ENCODE measurements around the gene NHERF1.

NHERF1 gene

DNA sequence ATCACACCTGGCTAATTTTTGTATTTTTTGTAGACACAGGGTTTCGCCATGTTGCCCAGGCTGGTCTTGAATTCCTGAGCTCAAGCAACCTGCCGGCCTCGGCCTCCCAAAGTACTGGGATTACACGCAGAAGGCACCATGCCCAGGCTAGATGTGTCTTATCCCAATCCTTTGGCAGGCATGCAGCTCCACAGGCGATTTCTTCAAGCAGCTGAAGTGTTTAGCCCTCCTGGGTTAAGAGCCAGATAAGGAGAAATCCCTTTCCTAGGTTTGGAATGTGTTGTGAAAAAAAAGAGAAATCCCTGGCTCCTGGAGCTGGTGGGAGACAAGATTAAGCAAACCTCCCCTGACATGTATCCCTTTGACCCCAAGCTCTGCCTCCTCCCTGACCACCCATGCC is 2.1 kb upstream of the NHERF1 start:
- TF ChIP-seq SIN3A (IDR thresholded peaks at IDR 0.05; ENCODE audit: borderline replicate concordance, insufficient read depth, low read length) (no peak), POLR2AphosphoS5 (IDR thresholded peaks at IDR 0.05; ENCODE audit: low read depth, low read length) (no peak), FOXP2 (optimal IDR thresholded peaks at IDR 0.05; ENCODE audit: borderline replicate concordance, extremely low read depth, extremely low read length, insufficient read depth) (no peak), TAF1 (IDR thresholded peaks at IDR 0.05; ENCODE audit: borderline replicate concordance, insufficient read depth, low read length) (no peak)
- TF ChIP-seq, protein P1, sequence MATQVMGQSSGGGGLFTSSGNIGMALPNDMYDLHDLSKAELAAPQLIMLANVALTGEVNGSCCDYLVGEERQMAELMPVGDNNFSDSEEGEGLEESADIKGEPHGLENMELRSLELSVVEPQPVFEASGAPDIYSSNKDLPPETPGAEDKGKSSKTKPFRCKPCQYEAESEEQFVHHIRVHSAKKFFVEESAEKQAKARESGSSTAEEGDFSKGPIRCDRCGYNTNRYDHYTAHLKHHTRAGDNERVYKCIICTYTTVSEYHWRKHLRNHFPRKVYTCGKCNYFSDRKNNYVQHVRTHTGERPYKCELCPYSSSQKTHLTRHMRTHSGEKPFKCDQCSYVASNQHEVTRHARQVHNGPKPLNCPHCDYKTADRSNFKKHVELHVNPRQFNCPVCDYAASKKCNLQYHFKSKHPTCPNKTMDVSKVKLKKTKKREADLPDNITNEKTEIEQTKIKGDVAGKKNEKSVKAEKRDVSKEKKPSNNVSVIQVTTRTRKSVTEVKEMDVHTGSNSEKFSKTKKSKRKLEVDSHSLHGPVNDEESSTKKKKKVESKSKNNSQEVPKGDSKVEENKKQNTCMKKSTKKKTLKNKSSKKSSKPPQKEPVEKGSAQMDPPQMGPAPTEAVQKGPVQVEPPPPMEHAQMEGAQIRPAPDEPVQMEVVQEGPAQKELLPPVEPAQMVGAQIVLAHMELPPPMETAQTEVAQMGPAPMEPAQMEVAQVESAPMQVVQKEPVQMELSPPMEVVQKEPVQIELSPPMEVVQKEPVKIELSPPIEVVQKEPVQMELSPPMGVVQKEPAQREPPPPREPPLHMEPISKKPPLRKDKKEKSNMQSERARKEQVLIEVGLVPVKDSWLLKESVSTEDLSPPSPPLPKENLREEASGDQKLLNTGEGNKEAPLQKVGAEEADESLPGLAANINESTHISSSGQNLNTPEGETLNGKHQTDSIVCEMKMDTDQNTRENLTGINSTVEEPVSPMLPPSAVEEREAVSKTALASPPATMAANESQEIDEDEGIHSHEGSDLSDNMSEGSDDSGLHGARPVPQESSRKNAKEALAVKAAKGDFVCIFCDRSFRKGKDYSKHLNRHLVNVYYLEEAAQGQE (IDR thresholded peaks at IDR 0.05; ENCODE audit: insufficient read depth in 1 of 2, low read depth in 2 of 2, low read length in 2 of 2), result no peak

DNA sequence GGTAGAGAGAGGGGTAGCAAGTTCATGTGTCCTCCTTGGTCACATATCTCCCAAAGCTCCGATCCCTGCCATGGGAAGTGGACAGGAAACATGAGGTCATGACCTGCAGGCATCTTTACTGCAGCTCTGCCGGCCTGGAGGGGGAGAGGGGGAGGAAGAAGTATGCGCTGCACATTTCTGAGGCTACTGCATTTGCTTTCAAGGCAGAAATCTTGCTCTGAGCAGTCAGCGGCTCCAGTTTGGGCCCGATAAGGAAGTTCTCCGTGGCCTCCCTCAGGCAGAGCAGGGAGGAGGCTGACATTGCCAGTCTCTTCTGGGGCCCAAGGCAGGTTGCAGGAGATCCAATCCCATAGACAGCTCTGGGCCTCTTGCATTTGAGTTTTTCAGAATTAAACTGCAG is 1.5 kb upstream of the NHERF1 start:
- TF ChIP-seq SIN3A (IDR thresholded peaks at IDR 0.05; ENCODE audit: borderline replicate concordance, insufficient read depth, low read length) (no peak), TAF1 (IDR thresholded peaks at IDR 0.05; ENCODE audit: borderline replicate concordance, insufficient read depth, low read length) (no peak), FOXP2 (optimal IDR thresholded peaks at IDR 0.05; ENCODE audit: borderline replicate concordance, extremely low read depth, extremely low read length, insufficient read depth) (no peak), POLR2AphosphoS5 (IDR thresholded peaks at IDR 0.05; ENCODE audit: low read depth, low read length) (no peak)
- TF ChIP-seq, protein P1 (IDR thresholded peaks at IDR 0.05; ENCODE audit: insufficient read depth in 1 of 2, low read depth in 2 of 2, low read length in 2 of 2), result no peak

DNA sequence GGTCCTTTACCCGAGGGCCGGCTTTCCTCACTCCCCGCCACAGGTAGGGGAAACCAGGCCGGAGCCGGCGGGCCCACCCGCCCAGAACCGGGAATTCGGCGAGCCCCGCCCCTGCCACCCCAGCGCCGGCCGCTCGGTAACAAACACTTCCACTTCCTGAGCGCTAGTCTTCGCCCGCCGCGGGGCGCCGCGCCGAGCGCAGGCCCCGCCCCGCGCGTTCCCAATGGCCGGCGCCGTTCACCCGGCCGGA is 224 bp upstream of the NHERF1 start:
- TF ChIP-seq TAF1 (IDR thresholded peaks at IDR 0.05; ENCODE audit: borderline replicate concordance, insufficient read depth, low read length), result no peak
- TF ChIP-seq, protein P1 (IDR thresholded peaks at IDR 0.05; ENCODE audit: insufficient read depth in 1 of 2, low read depth in 2 of 2, low read length in 2 of 2), result no peak
- TF ChIP-seq SIN3A (IDR thresholded peaks at IDR 0.05; ENCODE audit: borderline replicate concordance, insufficient read depth, low read length), result no peak
- TF ChIP-seq POLR2AphosphoS5 (IDR thresholded peaks at IDR 0.05; ENCODE audit: low read depth, low read length), result no peak
- no peak for TF ChIP-seq FOXP2 (optimal IDR thresholded peaks at IDR 0.05; ENCODE audit: borderline replicate concordance, extremely low read depth, extremely low read length, insufficient read depth)

DNA sequence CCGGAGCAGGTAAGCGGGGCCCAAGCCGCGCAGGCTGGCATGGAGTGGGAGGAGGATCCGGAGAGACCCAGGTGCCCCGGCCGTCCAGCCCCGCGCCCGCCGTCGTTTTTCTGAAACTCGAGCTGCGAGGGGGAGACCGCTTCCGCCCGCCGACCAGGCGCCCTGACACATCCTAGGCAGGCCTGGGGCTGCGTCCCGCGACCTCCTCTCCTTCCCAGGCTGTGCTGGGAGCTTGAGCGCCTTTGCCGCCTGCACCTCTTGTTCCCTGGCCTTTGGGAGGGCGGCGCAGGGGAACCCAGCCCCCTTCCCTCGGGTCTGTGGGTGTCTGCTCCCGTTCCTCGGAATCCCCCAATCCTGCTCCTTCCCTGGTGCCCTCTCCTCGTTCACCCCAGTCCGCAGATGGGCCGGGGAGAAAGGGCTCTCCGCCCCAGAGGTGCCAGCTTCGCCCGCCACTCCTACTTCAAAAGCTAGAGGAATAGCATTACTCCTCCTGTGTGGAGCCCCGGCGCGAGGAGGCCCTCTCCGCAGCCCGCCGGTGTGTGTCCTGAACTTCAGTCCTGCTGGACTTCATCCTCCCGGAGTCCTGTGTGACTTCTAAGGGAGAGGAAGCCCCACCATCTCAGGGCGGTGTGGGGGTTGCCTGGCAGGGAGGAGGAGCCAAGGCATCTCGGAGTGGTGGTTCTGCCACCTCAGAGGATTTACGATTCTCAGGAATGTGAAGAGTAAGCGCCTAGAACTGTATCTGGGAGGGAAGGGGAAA is 1.0 kb downstream of the NHERF1 start:
- TF ChIP-seq POLR2AphosphoS5 (IDR thresholded peaks at IDR 0.05; ENCODE audit: low read depth, low read length) (no peak), FOXP2 (optimal IDR thresholded peaks at IDR 0.05; ENCODE audit: borderline replicate concordance, extremely low read depth, extremely low read length, insufficient read depth) (peak; percentile 7)
- TF ChIP-seq, protein P1 (IDR thresholded peaks at IDR 0.05; ENCODE audit: insufficient read depth in 1 of 2, low read depth in 2 of 2, low read length in 2 of 2), result no peak

DNA sequence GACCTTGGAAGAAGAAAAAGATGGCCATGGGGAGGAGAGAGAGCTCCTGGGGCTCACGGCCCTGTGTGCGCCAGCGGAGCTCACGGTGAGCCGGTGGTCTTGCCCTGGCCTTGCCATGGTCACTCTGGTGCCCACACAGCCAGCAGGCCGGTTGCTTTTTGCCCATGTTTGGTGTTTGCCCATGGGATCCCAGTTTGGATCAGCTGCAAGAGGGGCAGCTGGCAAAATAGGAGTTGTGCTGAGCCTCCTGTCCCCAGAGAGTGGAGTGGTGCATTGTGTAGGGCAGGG is 1.6 kb downstream of the NHERF1 start:
- TF ChIP-seq SIN3A (IDR thresholded peaks at IDR 0.05; ENCODE audit: borderline replicate concordance, insufficient read depth, low read length) (no peak), POLR2AphosphoS5 (IDR thresholded peaks at IDR 0.05; ENCODE audit: low read depth, low read length) (no peak), TAF1 (IDR thresholded peaks at IDR 0.05; ENCODE audit: borderline replicate concordance, insufficient read depth, low read length) (no peak), FOXP2 (optimal IDR thresholded peaks at IDR 0.05; ENCODE audit: borderline replicate concordance, extremely low read depth, extremely low read length, insufficient read depth) (no peak)
- TF ChIP-seq, protein P1 (IDR thresholded peaks at IDR 0.05; ENCODE audit: insufficient read depth in 1 of 2, low read depth in 2 of 2, low read length in 2 of 2), result no peak
